Measurements from ENCODE around the gene RAB7A.

- TF ChIP-seq EP300 (IDR thresholded peaks at IDR 0.05) (no peak), CTCF (IDR thresholded peaks at IDR 0.05) (no peak), POLR2A (IDR thresholded peaks at IDR 0.05; ENCODE audit: low read depth) (no peak)
Observed at GRCh38 chr3:128760881-128761280, 34.9 kb downstream of the RAB7A start.
